Glomerular endothelial cell (primary cell): ENCODE measurements around the gene SFT2D3. TPM values are rescaled to one million over a fixed set of nuclear protein-coding genes. Genes with fewer than 3 reads are reported as not detected.

Experiments used
- DNase-seq: peaks from one replicate; pipeline ENCODE4 v3.0.0-alpha.2; 2011; ENCODE audit warnings: low read depth, low spot score; ENCODE audit errors: extremely low read depth
- total RNA-seq: library from RNA; depleted of rRNA; stranded (reverse); fragments of >200 nt; gene quantifications from 2 replicates; pipeline ENCODE4 v1.2.3, GENCODE V29; 2015

Gene SFT2D3
- total RNA-seq, 1 donor from 2014 or later, result 6.7 TPM

GRCh38 chr2:127681288-127681804, 20.0 kb upstream of the SFT2D3 start:
- DNase-seq, result no peak

DNA sequence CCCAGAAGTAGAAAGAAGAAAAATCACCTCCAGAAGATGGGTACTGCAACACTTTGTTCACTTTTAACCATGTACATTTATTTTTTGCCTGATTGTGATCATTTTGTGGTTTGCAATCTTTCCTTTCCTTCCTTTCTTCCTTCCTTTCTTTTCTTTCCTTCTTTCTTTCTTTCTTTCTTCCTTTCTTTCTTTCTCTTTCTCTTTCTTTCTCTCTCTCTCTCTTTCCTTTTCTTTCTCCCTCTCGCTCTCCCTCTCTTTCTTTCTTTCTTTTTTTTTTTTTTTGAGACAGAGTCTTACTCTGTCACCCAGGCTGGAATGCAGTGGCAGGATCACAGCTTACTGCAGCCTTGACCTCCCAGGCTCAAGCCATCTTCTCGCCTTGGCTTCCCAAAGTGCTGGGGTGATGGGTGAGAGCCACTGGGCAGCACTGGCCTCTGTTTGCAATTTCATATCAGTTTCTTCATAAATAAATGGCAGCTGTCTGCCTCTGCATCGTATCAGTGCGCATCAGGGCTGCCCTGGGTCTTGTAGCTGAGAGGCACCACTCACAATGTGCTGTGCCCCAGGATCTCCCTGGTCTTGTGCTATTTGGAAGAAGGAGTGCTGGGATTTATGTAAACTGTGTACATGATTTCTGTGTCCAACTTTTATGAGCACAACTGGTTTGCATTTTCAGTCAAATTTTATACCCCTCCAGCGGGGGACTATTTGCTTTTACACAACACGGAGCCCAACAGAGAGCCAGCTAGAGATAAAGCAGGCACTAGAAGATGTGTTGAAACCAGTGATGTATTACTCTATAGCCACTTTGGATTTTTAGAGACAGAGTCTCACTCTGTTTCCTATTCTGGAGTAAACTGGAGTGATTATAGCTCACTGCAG, 19.1 kb upstream of the SFT2D3 start:
- no peak for DNase-seq

DNA sequence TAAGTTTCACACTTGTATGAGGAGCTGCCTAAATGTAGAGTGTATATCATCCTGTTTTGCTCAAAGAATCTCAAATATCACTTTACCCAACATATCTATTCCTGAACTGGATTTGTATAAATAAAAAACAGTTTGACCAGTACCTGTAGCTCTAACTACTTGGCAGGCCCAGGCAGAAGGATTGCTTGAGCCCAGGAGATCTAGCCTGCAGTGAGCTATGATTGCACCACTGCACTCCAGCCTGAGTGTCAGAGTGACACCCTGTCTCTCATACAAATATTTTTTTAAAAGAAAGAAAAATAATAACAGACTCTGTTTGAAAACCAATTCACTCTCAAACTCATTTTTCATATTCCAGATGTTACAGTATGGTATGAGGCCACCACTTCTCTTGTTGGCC, 18.2 kb upstream of the SFT2D3 start:
- DNase-seq, result no peak

DNA sequence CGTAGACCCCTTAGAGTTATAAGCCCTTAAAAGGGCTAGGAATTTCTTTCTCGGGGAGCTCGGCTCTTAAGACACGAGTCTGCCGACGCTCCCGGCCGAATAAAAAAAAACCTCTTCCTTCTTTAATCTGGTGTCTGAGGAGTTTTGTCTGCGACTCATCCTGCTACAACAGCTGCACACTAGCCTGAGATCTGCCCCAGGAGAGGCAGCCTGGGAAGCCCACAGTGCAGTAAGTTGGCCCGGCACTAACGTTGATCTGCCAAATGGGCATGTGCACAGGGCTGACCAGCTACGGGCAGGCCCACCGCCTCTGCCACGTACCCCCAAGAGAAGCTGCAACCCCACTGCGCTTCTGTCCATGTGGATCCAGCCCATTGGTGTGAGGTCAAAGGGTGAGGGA, 17.5 kb upstream of the SFT2D3 start:
- DNase-seq, result no peak

DNA sequence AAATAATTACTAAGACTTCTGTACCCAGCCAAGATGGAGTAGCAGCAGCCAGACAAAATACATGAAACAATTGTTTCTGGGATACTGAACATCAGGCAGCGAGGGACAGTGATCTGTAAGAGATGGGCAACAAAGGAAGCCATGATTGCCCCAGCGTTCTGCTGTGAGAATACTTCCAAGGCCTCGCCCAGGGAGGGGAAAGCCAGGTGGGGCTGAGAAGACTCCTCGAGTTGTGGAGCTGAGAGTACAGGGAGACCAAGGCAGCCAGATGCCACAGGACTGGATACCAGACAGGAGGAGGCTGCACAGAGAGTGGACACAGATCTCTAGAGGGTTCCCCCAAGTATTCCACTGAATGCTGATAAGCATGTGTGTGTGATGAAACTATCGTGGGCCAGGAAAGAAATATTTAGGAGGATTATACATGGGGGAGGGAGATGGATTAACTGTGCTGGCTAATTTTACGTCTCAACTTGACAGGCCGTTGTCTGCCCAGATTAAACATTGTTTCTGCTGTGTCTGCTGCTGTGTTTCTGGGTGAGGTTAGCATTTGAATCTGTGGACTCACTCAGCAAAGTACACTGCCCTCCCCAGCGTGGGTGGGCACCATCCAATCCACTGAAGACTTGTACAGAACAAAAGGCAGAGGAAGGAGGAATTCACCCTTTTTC, 15.8 kb upstream of the SFT2D3 start:
- DNase-seq, result no peak

DNA sequence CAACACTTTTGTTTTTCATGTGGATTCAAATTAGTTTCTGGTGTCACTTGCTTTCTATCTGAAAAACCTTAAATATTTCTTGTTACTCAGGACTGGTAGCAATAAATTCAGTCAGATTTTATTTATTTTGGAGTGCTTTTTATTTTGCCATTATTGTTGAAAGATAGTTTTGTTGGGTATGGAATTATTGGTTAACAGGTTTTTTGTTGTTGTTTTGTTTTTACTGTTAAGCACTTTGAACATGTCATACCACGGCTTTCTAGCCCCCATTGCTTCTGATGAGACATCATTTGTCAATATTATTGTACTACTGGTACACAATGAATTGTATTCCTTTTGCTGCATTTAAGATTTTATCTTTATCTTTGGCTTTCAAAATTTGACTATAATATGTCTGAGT, 12.9 kb upstream of the SFT2D3 start:
- DNase-seq, result no peak

- DNase-seq, result no peak
Observed at GRCh38 chr2:127690696-127691095, 10.6 kb upstream of the SFT2D3 start.

- no peak for DNase-seq
Observed at GRCh38 chr2:127694986-127695385, 6.3 kb upstream of the SFT2D3 start.

DNA sequence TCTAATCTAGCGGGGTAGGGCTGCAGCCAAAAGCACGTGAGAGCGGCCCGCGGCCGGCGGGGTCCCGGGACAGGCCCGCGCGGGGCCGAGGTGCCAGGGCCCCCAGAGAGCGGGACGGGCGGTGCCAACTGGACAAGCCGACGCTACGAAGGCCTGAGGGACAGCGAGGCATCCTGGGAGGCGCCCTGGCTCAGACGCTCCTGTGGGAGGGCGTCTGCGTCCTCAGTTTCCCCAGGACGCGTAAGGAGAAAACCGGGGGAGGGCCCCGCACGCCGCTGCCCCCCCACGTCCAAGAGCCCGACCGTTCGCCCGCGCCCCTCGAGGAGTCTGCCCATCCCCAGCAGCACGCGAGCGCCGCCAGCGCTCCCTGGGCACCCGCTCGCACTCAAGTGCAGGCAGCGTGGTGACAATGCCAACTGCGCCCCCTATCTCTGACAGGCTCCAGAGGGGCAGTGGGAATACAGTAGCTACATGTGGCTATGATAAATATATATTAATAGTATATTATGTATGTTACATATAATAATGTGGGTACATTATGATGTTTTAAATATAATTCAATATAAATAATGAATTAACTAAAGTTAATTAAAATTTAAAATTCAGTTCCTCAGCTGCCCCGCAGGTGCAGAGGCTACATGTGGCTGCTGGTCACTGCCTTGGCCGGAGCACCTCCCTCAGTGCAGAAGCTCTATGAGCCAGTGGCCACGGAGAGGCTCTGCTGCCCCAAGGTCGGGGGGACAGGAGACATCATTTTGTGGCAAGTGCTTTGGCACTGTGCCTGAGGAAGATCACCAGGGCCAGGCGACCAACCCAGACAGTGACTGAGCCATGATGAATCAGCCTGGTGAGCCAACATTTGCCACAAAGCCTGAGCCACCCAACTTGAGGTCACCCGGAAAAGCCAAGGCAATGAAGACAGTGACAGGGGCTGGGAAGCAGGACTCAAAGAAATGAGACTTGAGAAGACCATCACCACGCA, 5.5 kb upstream of the SFT2D3 start:
- no peak for DNase-seq

DNA sequence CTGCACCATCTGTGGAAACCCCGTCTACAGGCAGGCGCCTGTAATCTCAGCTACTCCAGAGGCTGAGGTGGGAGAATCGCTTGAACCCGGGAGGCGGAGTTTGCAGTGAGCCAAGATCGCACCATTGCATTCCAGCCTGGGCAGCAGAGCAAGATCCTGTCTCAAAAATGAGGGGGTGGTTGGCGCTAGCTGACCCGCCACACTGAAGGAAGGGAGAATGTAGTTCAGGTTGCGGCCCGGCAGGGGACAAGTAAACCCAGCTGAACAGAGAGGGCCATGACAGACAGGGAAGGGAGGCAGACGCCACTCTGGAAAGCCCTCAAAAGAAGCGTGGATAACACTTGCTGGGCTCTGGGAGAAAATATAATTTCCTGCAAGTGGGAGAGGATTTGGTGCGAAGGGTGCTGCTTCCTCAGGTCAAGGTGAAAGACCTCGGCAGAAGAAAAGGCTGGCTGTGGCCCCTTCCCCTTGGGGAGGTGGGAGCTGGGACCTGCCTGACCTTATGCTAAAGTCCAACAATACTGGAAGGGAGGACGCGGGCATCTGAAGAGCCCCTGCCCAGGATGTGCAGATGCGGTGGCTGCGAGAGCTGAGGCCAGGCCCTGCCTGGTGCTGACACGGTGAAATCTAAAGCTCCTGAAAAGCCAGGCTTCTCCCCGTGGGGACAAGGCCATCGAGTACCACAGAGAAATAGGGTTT, 3.7 kb upstream of the SFT2D3 start:
- DNase-seq, result no peak

DNA sequence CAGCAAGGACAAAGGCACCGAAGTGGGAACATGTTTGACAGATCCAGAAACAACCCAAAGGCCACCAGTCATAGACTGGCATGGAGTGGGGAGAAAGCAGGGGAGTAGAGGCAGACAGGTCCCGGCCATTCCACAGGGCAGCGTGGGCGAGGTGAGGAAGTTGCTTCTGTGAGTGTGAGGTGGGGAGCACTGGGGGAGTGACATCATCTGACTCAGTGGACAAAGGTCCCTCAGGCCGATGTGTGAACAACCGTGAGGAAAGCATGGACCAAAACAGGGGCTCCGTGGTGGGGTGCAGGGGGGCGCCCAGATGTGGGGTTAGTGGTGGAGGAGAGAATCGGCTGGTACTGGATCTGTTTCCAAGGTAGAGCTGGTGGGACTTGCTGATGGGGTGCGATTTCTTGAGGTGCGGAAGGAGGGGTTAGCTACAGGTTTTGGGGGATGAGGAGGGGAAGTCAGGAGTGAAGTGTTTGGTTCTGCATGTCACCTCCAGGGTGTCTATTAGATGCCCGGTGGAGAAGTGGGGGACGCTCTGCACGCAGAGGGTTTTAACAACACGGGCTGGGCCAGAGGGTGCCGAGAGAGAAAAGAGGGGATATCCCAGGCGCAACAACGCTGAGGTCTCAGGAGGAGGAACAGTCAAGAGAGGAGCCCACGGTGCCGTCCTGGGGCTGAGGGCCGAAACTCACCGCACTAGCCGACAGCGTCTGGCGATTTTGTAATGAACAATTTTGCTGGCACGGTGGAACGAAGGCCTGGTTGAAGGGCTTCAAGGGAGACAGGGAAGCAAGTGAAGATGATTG, 2.5 kb upstream of the SFT2D3 start:
- no peak for DNase-seq

GRCh38 chr2:127700527-127701192, 637 bp upstream of the SFT2D3 start:
- DNase-seq, result no peak

- no peak for DNase-seq
Observed at GRCh38 chr2:127701651-127702394, 526 bp downstream of the SFT2D3 start.

DNA sequence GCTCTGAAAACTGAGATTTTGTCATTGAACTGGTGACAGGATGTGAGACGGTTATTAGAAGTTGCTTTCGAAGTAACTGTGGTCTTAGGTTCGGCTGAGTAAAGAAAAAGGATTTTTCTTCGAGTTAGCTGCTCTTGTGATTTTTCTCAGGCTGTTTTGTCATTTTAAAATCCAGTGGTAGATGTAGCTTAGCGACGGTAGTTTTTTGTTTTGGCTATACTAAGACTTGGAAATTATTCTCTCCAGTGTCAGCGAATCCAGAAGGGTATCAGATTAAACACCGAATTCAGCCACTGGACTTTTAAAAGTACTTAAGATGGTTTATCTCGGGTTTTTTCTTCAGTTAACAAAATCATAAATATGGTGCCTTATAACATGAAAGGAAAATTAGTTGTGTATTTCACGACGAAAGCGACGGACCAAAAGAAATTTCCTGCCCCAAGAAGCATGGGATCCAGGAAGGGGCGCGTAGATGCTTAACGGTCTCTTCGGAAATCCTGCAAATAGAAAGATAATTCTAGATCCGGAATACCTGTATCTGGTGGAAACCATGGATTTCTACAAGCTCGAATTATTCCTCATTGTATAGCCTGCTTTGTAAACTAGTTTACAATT, 1.2 kb downstream of the SFT2D3 start:
- no peak for DNase-seq

GRCh38 chr2:127703282-127703681, 2.0 kb downstream of the SFT2D3 start:
- no peak for DNase-seq

DNA sequence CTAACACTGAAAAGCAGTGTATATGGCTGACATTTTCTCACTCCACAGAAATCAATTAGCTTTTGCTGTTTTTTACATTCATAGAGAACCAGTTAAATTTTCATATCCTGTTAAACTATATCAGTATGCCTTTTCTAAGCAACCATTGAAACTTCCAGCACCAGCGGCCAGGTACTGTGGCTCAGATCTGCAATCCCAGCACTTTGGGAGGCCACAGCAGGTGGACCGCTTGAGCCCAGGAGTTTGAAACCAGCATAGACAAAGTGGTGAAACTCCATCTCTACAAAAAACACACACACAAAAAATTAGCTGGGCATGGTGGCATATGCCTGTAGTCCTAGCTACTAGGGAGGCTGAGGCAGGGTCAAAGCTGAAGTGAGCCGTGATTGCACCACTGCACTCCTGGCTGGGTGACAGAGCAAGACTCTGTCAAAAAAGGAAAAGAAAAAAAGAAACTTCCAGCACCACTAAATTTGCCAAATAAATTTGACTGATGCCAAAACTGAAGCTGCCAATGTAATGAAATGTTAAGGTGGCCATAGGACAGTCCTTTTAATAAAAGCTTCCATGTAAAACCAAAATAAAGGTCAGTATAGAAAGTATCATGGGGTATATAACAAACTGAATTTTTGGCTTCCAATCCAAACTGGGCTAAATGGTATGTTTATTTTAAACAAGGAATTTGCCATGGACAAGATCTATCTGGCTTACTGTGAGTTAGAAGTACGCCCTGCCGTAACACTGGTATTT, 3.5 kb downstream of the SFT2D3 start:
- DNase-seq, result no peak
